Calu3 (cell line): Measurements from ENCODE around the gene METTL13. TPM values are rescaled to one million over a fixed set of nuclear protein-coding genes. Genes with fewer than 3 reads are reported as not detected.

Experiments used
- BruUV-seq: library from RNA; stranded (reverse); fragments of 400-500 nt; replicated peaks from 2 replicates; lab custom pipeline; 2021; lab: Mats Ljungman, UMichigan
- CTCF ChIA-PET: fragments of 300-600 bp; sonication (Branson Sonifier 250); formaldehyde crosslinking; loops from one replicate; lab custom pipeline; 2022; ENCODE audit warnings: antibody characterized with exemption; lab: Charles Lee
- DNase-seq: peaks from one replicate; pipeline ENCODE4 v3.0.0; 2022
- H3K27ac Mint-ChIP-seq: one replicate; pipeline ENCODE4 v1.8.0; 2022; ENCODE audit warnings: mixed read lengths; ENCODE audit not compliant: unreplicated experiment
- H3K27me3 Mint-ChIP-seq: one replicate; pipeline ENCODE4 v1.8.0; 2022; ENCODE audit warnings: mixed read lengths; ENCODE audit not compliant: unreplicated experiment
- H3K36me3 Mint-ChIP-seq: one replicate; pipeline ENCODE4 v1.8.0; 2022; ENCODE audit warnings: mild to moderate bottlenecking, moderate library complexity, mixed read lengths; ENCODE audit not compliant: insufficient read depth, unreplicated experiment
- H3K4me1 Mint-ChIP-seq: one replicate; pipeline ENCODE4 v1.8.0; 2022; ENCODE audit warnings: mild to moderate bottlenecking, low read depth, mixed read lengths; ENCODE audit not compliant: unreplicated experiment
- H3K4me3 Mint-ChIP-seq: one replicate; pipeline ENCODE4 v1.8.0; 2022; ENCODE audit warnings: mild to moderate bottlenecking, low read depth, moderate library complexity, mixed read lengths; ENCODE audit not compliant: unreplicated experiment
- H3K9me3 Mint-ChIP-seq: one replicate; pipeline ENCODE4 v1.8.0; 2022; ENCODE audit warnings: low read depth, mixed read lengths; ENCODE audit not compliant: unreplicated experiment
- CTCF ChIP-seq: fragments of 200-600 bp; IDR thresholded peaks from one replicate; pipeline ENCODE4 v1.8.0; 2022; ENCODE audit warnings: antibody characterized with exemption; ENCODE audit not compliant: unreplicated experiment
- intact Hi-C: fragments of 100-400 bp; cut with micrococcal nuclease; formaldehyde crosslinking; loops from one replicate; pipeline ENCODE4 v1.10.0; 2022; ENCODE audit not compliant: unreplicated experiment
- total RNA-seq: library from RNA; stranded (reverse); gene quantifications from 2 replicates; pipeline ENCODE4 v1.2.3, GENCODE V29; 2022

METTL13 gene
- total RNA-seq, 1 experiment from 2014 or later = 53.1 TPM

DNA sequence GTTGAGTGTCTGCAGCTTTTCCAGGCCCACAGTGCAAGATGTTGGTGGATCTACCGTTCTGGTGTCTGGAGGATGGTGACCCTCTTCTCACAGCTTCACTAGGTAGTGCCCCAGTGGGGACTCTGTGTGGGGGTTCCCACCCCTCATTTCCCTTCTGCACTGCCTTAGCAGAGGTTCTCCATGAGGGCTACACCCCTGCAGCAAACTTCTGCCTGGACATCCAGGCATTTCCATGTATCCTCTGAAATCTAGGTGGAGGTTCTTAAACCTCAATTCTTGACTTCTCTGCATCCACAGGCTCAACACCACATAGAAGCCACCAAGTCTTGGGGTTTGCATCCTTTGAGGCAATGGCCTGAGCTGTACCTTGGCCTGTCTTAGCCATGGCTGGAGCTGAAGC is 45.5 kb downstream of the METTL13 start:
- Mint-ChIP-seq H3K27ac (no peak overlapping the region), H3K27me3 (peaks cover 41% of the 10 kb centered on the region), H3K4me1 (no peaks in the 10 kb centered on the region), H3K36me3 (no peaks in the 10 kb centered on the region), H3K4me3 (no peak overlapping the region), H3K9me3 (peaks cover 22% of the 10 kb centered on the region)
- TF ChIP-seq CTCF = no peak
- intact Hi-C loops = no loop called here
- no TSS peak for BruUV-seq
- DNase-seq = no peak
- CTCF ChIA-PET = no interaction called here

DNA sequence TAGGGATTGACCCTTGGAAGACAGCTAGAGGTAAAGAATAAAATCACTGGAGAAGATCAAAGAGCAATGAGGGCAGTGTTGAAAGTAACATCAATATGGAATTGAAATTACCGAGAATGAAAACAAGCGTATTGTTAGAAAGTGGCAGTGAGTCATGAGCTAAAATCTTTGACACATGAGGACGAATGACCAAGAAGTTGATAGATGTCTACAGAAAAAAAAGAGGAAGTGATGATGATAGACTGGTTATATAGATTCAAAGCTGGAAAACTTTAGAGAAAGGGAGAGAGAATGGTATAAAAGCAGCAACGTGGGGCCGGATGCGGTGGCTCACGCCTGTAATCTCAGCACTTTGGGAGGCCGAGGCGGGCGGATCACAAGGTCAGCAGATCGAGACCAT is 47.3 kb downstream of the METTL13 start:
- CTCF ChIA-PET = interaction anchor here (0.8 kb wide), 1 partner anchor 12 kb away, joined by 3 read pairs; no protein-coding TSS in a partner anchor
- H3K4me3 Mint-ChIP-seq = no peak overlapping the region
- H3K4me1 Mint-ChIP-seq = no peaks in the 10 kb centered on the region
- H3K27me3 Mint-ChIP-seq = peaks cover 41% of the 10 kb centered on the region
- BruUV-seq = no TSS peak
- intact Hi-C loops = no loop called here
- H3K27ac Mint-ChIP-seq = no peak overlapping the region
- no peaks in the 10 kb centered on the region for H3K36me3 Mint-ChIP-seq
- TF ChIP-seq CTCF = no peak
- peaks cover 22% of the 10 kb centered on the region for H3K9me3 Mint-ChIP-seq
- no peak for DNase-seq

DNA sequence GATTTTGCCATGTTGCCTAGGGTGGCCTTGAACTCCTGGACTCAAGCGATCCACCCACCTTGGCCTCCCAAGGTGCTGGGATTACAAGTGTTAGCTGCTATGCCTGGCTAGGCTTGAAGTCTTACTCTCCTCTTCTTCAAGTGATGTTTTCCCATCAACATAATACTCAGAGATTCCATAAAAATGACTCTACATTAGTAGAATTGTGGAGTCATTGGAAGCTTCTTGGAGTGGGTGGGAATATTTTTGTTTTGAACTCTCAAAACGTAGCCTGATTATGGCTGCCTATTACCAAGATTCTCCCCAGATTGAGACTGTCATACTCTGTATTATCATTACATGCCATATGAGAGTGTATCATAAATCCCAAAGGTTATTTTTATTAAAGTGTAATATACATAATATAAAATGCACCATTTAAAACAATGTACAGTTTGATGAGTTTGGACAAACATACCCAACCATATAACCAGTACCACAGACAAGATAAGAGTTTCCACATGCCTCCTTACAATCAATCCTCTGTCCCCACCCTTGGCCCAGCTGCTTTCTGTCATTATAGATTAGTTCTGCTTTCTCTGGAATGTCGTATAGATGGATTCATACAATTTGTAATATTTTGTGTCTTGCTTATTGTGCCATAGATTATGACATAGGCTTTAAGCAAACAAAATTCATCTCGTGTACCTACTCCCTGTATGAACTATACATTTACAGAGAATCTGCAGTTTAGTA is 51.8 kb downstream of the METTL13 start:
- H3K4me3 Mint-ChIP-seq = no peak overlapping the region
- CTCF ChIA-PET = no interaction called here
- no peak for DNase-seq
- H3K27ac Mint-ChIP-seq = no peak overlapping the region
- peaks cover 5% of the 10 kb centered on the region for H3K9me3 Mint-ChIP-seq
- BruUV-seq = no TSS peak
- no peak for TF ChIP-seq CTCF
- H3K36me3 Mint-ChIP-seq = no peaks in the 10 kb centered on the region
- H3K4me1 Mint-ChIP-seq = no peaks in the 10 kb centered on the region
- intact Hi-C loops = no loop called here
- H3K27me3 Mint-ChIP-seq = peaks cover 23% of the 10 kb centered on the region

DNA sequence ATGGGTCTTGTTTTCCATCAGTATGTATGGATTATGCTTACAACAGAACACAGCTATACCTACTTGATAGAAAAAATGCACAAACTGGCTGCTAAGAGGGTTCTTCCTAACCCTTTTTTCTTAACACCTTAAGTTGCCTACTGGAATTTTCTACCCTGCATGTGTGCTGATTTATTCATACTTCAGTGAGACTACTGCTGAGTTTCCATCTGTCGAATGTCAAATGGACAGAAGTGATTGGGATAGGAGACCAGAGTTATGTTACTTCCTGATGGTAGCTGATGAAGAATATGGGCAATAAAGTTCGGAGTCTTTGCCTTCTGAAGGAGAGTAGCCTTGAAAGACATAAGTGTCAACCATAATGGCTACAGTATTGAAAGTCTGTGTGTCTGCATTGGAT is 53.4 kb downstream of the METTL13 start:
- H3K27ac Mint-ChIP-seq = no peak overlapping the region
- no TSS peak for BruUV-seq
- H3K27me3 Mint-ChIP-seq = peaks cover 29% of the 10 kb centered on the region
- CTCF ChIA-PET = no interaction called here
- DNase-seq = no peak
- no peaks in the 10 kb centered on the region for H3K9me3 Mint-ChIP-seq
- no peaks in the 10 kb centered on the region for H3K36me3 Mint-ChIP-seq
- no peak overlapping the region for H3K4me3 Mint-ChIP-seq
- H3K4me1 Mint-ChIP-seq = no peaks in the 10 kb centered on the region
- intact Hi-C loops = no loop called here
- TF ChIP-seq CTCF = no peak
